Heart right ventricle (tissue), 16 donors: ENCODE results near the gene LRRC52. TPM values are rescaled to one million over a fixed set of nuclear protein-coding genes. Genes with fewer than 3 reads are reported as not detected.
A peak's percentile ranks its signal among the peaks of the same experiment; 100 is the strongest.

Experiments used
- ATAC-seq, 8 donors: fragments of 200-7000 bp; cut with Tn5 transposase; one replicate each; pipeline ENCODE4 v1.9.1; 2020; ENCODE audit warnings: mild to moderate bottlenecking in 8 of 8, moderate library complexity in 8 of 8, moderate number of reproducible peaks in 1 of 8
- DNase-seq, 2 donors: peaks; one replicate each; pipeline ENCODE4 v3.0.0-alpha.2; 2020
- H3K27ac ChIP-seq, 10 donors: fragments of 200-600 bp; sonication (generic) in 2 of 10; one replicate each; pipeline versions ENCODE4 v1.5.0 to v1.8.0; 2020 to 2022; ENCODE audit warnings: mild to moderate bottlenecking in 3 of 10
- H3K27me3 ChIP-seq, 7 donors: fragments of 200-600 bp; one replicate each; pipeline ENCODE4 v1.8.0; 2021 to 2022; ENCODE audit warnings: mild to moderate bottlenecking in 2 of 7
- H3K36me3 ChIP-seq, 9 donors: fragments of 200-600 bp; sonication (generic) in 1 of 9; one replicate each; pipeline versions ENCODE4 v1.5.0 to v1.8.0; 2020 to 2022; ENCODE audit warnings: mild to moderate bottlenecking in 2 of 9
- H3K4me1 ChIP-seq, 9 donors: fragments of 200-600 bp; sonication (generic) in 1 of 9; one replicate each; pipeline versions ENCODE4 v1.5.0 to v1.8.0; 2020 to 2022; ENCODE audit warnings: mild to moderate bottlenecking in 4 of 9
- H3K4me3 ChIP-seq, 10 donors: fragments of 200-600 bp; sonication (generic) in 2 of 10; one replicate each; pipeline versions ENCODE4 v1.5.0 to v1.8.0; 2020 to 2022; ENCODE audit warnings: mild to moderate bottlenecking in 7 of 10, moderate library complexity in 2 of 10
- H3K9me3 ChIP-seq, 11 donors: fragments of 200-600 bp in 10 of 11; sonication (generic) in 2 of 11; one replicate each; pipeline versions ENCODE4 v1.5.0 to v1.8.0; 2013 to 2022; ENCODE audit warnings: mild to moderate bottlenecking in 2 of 11, control low read depth in 1 of 11, moderate library complexity in 1 of 11
- WGBS, 2 donors: extraction: QIAGEN DNeasy Blood & Tissue Kit; methylation state at CpG; one replicate each; pipeline ENCODE4 v1.1.7; 2013; ENCODE audit warnings: inconsistent platforms in 1 of 2; 5-methylcytosine and 5-hydroxymethylcytosine counted together
- intact Hi-C, 10 donors: fragments of 100-400 bp; cut with DNase I; formaldehyde crosslinking; loops; one replicate each; pipeline versions ENCODE4 v1.11.1 to v1.14.2; 2022
- polyA plus RNA-seq, 2 donors: library from polyadenylated mRNA; stranded (reverse); fragments of 200-250 nt; gene quantifications; one replicate each; pipeline ENCODE4 v1.2.3, GENCODE V29; 2013
- total RNA-seq, 10 donors: library from RNA; stranded (reverse); fragmentation: NEBNext Ultra II Directional in 3 of 10; extraction: Animal tissue kit (Norgen Biotek cat#: 25700) in 3 of 10; gene quantifications; one replicate each; pipeline versions ENCODE4 v1.2.1 to v1.2.4, GENCODE V29; 2021 to 2023
- TF ChIP-seq, protein P1 (sequence below), 9 donors: fragments of 200-600 bp; sonication (generic) in 2 of 9; IDR thresholded peaks; one replicate each; pipeline versions ENCODE4 v1.5.0 to v1.8.0; 2021 to 2022; ENCODE audit warnings: antibody characterized with exemption in 9 of 9, mild to moderate bottlenecking in 5 of 9, moderate library complexity in 1 of 9
- donor health status: Arrhythmogenic right ventricular cardiomyopathy.
- donor health status: ischemic (EF 13 %, LVEDD 7.1; RV severe dilation, severe dysfunction).
- donor health status: healthy with polysubstance abuse.
- donor health status: DM: no; HTN: yes; CAD: no.
- donor health status: DM: no; HTN: no; CAD: no.
- donor health status: ischemic (EF 25% LVEDD 6.9; RV normal size, moderate dysfunction).
- donor health status: ischemic (EF 25% LVEDD 5.7; RV mildly dilated, moderate dysfunction).
- donor health status: healthy.
- donor health status: DM: yes; HTN: yes; CAD: no.
- donor health status: Ischemic cardiomyopathy.
- donor health status: ischemic (EF 35%, LVEDD 5.7; RV mildly dilated, moderate dysfunction).
- donor health status: nonischemic (EF 11% LVEDD 7.7; RV severe dilation, severe dysfunction).
- donor health status: DM: yes; HTN: yes; CAD: no.
- donor health status: PGD.
- donor health status: ischemic (EF 29% LVEDD 5.4; RV normal size, mild dysfunction).
- donor health status: nonischemic (EF 23%, LVEDD 6.1; RV moderate dilation, normal function).

The LRRC52 gene
- total and polyA plus RNA-seq, 12 donors: 0.16 to 1.6 (median 0.55) TPM; not detected in 3

DNA sequence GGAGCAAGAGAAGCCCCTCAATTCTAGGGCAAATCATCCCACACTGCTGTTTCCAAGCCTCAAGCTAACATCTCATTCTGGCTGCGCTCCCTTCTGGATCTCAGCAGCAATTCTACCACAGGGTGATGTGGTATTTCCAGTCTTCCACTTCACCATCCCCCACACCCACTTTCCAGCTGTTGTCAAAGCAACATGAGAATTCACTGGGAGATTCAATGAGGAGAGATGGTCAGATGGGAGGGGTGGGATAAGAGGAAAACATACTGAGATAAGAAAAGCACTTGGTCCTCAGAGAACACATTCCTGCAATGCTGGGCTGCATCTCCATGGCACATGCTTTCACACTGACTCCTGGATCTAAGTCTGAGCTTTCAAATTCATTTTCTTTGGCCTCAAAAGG, 47.3 kb upstream of the LRRC52 start:
- Histone ChIP-seq H3K4me3 (no peak overlapping the region), H3K27me3 (no peaks in the 10 kb centered on the region), H3K4me1 (peaks cover 0 to 29% (median 3%) of the 10 kb centered on the region in 9 donors), H3K27ac (peak overlapping the region in 3 of 10 donors; percentile 28 to 57 (median 38)), H3K9me3 (no peaks in the 10 kb centered on the region), H3K36me3 (no peaks in the 10 kb centered on the region)
- TF ChIP-seq, protein P1, sequence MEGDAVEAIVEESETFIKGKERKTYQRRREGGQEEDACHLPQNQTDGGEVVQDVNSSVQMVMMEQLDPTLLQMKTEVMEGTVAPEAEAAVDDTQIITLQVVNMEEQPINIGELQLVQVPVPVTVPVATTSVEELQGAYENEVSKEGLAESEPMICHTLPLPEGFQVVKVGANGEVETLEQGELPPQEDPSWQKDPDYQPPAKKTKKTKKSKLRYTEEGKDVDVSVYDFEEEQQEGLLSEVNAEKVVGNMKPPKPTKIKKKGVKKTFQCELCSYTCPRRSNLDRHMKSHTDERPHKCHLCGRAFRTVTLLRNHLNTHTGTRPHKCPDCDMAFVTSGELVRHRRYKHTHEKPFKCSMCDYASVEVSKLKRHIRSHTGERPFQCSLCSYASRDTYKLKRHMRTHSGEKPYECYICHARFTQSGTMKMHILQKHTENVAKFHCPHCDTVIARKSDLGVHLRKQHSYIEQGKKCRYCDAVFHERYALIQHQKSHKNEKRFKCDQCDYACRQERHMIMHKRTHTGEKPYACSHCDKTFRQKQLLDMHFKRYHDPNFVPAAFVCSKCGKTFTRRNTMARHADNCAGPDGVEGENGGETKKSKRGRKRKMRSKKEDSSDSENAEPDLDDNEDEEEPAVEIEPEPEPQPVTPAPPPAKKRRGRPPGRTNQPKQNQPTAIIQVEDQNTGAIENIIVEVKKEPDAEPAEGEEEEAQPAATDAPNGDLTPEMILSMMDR (IDR thresholded peaks at IDR 0.05): no peak
- DNase-seq: no peak
- 42 to 76% methylated on average over 1 of the region's 1 CpG for WGBS, 2 donors
- intact Hi-C loops: loop anchor here in 1 of 10 donors (10.0 kb wide), 1 partner anchor 98 kb away; no protein-coding TSS in a partner anchor
- peak in 7 of 8 donors; percentile 27 to 72 (median 41) for ATAC-seq

DNA sequence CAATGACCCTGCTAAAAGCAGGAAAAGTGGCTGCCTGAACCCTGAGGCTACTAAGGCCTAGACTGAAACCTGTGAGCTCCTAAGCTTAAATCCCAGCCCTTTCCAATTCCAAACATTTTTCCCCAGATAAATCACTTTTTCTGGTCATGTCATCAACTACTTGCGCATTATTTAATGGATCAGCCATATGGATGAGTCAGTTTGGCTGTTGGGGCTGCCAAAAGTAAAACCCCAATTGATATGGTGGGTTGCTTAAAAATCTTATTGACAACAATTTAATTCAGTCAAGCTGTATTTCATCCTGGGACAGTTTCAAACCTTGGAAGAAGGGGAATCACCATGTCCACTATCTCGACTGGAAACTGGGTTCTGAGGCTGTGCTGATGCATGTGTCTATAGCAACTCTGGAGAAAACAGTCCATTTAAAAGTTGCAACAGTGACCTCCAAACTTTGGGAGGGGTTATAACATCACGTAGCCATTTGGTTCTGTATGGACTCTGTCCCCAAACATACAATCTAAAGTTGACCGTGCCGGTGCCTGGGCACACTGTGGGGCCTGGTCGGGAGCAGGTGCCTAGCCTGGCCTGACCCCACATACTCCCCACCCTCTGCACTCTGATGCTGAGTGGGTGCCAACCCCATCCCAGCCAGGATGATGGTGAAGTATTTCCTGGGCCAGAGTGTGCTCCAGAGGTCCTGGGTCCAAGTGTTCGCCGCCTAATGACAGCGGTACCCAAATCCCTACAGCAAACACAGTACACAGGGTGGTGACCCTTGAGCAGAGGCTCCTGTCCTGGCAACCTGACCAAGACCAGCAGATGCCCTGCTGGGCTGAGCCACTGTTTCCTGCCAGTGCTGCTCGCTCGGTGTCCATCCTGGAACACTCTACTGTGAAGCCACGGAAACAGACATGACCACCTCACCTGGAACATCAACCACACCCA, 46.5 kb upstream of the LRRC52 start:
- intact Hi-C loops: loop anchor here in 1 of 10 donors (10.0 kb wide), 1 partner anchor 97 kb away; no protein-coding TSS in a partner anchor
- 92 to 94% methylated on average over 12 of the region's 12 CpGs for WGBS, 2 donors
- ATAC-seq: peak in 1 of 8 donors; percentile 12

DNA sequence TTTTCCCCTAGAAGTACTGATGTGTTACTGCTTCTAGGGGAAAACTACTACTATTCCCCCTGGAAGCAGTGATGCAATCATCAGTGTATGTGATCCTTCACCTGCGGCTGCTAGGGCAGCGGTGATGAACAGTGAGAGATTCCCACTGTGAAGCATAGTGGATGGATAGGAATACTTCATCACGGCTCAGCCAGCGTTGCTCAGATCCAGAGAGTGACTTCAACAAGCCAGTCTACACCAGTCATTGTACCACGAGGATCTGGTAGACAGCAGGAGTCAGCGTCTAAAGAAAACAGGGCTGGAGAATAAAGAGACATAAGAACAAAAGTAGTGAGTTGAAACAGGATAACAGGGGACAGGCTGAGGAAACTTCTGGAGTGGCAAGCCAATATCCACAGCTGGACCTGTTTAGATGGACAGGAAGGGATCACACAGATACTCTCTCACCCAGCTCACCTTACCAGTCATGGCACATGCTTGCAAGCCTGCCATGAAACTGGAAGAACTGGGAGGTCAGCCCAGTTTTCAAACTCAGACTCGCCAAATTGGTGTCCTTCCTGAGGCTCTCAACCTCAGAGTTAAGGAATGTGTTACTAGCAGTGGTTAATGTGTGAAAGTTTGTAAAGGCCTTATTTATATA, 42.4 kb upstream of the LRRC52 start:
- peak overlapping the region in 1 of 10 donors; percentile 8 for H3K27ac ChIP-seq
- intact Hi-C loops: no loop called here
- no peaks in the 10 kb centered on the region for H3K27me3 ChIP-seq
- TF ChIP-seq, protein P1 (IDR thresholded peaks at IDR 0.05): no peak
- H3K9me3 ChIP-seq: no peaks in the 10 kb centered on the region
- H3K4me3 ChIP-seq: no peak overlapping the region
- no peak for DNase-seq
- H3K4me1 ChIP-seq: peaks cover 0 to 17% (median 0%) of the 10 kb centered on the region in 9 donors
- ATAC-seq: peak in 5 of 8 donors; percentile 14 to 74 (median 25)
- WGBS, 2 donors: 75 to 84% methylated on average over 7 of the region's 7 CpGs
- no peaks in the 10 kb centered on the region for H3K36me3 ChIP-seq

More for the DNA sequence above, 46.5 kb upstream of the LRRC52 start:
- Histone ChIP-seq H3K27ac (peak overlapping the region in 2 of 10 donors; percentile 28 to 57), H3K4me3 (no peak overlapping the region), H3K9me3 (no peaks in the 10 kb centered on the region), H3K27me3 (no peaks in the 10 kb centered on the region), H3K4me1 (peaks cover 0 to 36% (median 3%) of the 10 kb centered on the region in 9 donors), H3K36me3 (no peaks in the 10 kb centered on the region)
- no peak for DNase-seq
- TF ChIP-seq, protein P1 (IDR thresholded peaks at IDR 0.05): no peak

DNA sequence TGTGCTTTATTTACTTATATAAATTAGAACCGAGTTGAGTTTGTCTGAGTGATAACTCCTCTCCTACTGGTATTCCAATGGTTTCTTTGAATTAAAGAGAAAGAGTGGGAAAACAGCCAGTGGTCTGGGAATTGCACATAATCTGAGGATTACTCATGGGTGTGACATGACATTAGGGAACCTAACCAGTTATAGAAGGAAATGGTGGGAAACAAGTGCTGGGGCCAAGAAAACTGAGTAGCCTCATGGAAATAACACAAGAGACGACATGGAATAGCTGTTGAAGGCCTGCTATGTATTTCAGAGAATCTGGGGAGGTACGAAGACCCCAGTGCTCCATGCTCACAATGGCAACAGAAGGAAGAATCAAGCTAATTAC, 41.8 kb upstream of the LRRC52 start:
- ATAC-seq (peak in 6 of 8 donors; percentile 20 to 37 (median 26)), DNase-seq (no peak)
- H3K36me3 ChIP-seq: no peaks in the 10 kb centered on the region
- peaks cover 0 to 12% (median 0%) of the 10 kb centered on the region in 9 donors for H3K4me1 ChIP-seq
- intact Hi-C loops: no loop called here
- TF ChIP-seq, protein P1 (IDR thresholded peaks at IDR 0.05): no peak
- WGBS, 2 donors: 60 to 61% methylated on average over 3 of the region's 3 CpGs
- no peak overlapping the region for H3K4me3 ChIP-seq
- no peaks in the 10 kb centered on the region for H3K9me3 ChIP-seq
- peak overlapping the region in 1 of 10 donors; percentile 8 for H3K27ac ChIP-seq
- no peaks in the 10 kb centered on the region for H3K27me3 ChIP-seq
